SW480 (cell line): ENCODE results near the gene MBNL3.
"Not testable (repeated sequence)": the region's sequence is repeated elsewhere in the genome, so short reads cannot be mapped to it uniquely, and the experiment has no call there.

Experiments used
- DNase-seq: peaks from one replicate; pipeline ENCODE4 v3.0.0-alpha.2; 2016; ENCODE audit warnings: low spot score

Gene MBNL3

DNA sequence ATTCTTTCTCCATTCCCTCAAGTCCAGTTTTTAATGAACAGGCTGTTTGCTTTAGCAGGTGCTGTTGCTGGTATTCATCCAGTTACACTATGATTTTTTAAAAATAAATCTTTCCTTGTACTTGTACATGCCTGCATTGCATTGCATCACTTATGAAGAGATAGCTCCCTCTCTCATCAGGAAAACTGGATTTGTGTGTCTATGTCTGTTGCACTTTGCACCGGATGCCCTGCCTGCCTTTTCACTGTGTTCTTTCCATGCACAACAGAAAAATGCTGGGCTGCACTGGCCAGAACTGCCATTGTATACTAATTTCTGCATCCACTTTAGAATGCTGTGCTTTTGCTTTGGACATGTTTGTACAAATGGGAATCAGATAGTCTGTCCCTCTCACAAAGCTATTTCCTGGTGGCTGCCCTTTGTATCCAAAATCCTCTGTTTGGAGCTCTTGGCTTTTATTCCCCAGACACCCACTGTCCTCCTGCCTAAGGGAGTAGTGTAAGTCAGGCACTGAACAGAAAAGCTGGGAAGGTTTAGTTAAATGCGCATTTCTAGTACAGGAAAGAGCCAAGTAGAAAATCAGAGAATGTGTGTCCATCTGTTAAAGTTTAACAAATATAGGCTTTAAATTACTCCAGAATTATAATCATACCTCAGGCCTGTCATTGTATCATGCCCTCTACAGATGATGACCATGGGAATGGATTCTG is 119.1 kb downstream of the MBNL3 start:
- no peak for DNase-seq

- DNase-seq = no peak
These were observed 120.9 kb downstream of the MBNL3 start for GRCh38 chrX:132367984-132368383.

GRCh38 chrX:132367314-132367713 is 121.5 kb downstream of the MBNL3 start:
- no peak for DNase-seq

DNA sequence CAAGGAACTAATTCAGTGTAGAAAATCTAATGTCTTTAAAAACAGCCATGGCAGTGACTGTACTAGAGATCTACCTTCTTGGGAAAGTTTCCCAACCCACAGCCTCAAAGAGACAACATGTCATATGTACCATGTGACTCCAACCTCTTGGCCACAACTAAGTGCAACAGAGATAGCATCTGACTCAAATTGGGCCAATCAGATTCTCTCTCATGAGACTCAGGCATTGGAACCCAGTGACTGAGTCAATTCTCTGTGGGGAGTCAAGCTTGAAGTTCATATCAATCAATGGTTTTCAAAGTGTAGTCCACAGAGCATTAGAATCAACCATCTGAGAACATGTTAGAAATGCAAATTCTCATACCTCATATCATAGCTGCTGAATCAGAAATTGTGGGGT is 123.3 kb downstream of the MBNL3 start:
- DNase-seq = no peak

DNA sequence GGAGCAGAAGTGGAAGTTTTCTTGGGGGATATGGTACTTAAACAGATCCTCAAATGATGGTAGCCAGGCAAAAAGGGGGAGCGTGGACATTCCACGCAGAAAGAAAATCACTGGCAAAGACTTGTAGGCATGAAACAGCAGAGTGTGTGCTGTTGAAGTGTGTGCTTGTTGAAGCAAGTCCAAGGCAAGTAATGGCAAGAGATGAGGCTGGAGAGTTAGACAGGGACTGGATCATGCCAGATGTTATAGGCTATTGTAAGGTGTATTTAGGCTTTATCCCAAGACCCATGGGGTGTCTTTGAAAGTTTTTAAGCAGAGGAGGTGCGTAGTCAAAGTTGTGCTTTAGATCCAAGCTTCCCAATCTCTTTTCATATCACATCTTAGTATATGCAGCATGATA is 124.5 kb downstream of the MBNL3 start:
- no peak for DNase-seq

DNA sequence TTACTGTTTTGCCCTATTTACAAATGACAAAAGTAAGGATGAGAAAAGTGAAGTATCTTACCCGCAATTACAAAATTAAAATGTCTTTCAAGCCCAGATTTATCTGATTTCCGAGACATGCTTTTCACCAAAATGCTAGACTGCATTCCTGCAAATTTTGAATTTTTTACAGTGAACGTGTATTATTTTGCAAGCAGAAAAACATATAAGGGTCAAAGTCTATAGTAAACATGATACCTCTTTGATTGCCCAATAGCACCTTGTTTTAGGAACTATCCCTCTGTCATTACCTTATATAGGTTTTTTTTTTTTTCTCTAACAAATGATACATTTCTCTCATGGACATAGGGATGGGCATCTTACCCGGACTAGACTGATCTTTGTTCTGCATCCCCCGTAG is 135.4 kb downstream of the MBNL3 start:
- no peak for DNase-seq

DNA sequence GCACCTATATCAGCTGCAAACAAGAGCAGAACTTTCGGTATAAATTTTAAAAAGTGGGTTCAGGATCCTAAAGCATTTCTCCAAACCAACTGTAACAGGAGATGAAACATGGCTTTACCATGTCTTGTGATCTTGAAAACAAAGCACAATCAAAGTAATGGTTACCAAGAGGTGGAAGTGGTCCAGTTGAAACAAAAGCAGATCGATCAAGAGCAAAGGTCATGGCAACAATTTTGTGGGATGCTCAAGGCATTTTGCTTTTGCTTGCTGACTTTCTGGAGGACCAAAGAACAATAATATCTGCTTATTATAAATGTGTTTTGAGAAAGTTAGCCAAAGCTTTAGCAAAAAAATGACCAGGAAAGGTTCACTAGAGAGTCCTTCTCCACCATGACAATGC is 152.7 kb downstream of the MBNL3 start:
- DNase-seq = no peak

- DNase-seq = no peak
These were observed 155.5 kb downstream of the MBNL3 start for GRCh38 chrX:132333351-132333750.

- DNase-seq = no peak
These were observed 157.3 kb downstream of the MBNL3 start for GRCh38 chrX:132331532-132331931.

DNA sequence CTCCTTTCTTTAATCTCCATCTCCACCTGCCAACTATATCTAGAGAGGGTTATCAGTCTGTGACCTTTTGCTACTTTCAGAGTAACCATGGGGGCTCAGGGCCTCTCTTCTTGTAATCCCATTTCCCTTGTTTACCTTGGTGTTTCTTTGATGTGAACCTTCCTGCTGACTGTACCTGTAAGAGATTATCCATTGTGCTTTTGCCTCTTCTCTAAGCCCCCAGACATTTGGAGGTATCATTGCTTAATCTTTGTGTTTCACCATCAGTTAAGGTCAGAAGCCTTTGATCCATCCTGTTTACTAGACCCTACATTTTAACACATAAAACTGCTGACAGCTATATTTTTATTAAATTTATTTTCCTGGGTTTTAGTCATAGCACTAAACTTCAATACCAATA is 157.8 kb downstream of the MBNL3 start:
- DNase-seq = no peak

DNA sequence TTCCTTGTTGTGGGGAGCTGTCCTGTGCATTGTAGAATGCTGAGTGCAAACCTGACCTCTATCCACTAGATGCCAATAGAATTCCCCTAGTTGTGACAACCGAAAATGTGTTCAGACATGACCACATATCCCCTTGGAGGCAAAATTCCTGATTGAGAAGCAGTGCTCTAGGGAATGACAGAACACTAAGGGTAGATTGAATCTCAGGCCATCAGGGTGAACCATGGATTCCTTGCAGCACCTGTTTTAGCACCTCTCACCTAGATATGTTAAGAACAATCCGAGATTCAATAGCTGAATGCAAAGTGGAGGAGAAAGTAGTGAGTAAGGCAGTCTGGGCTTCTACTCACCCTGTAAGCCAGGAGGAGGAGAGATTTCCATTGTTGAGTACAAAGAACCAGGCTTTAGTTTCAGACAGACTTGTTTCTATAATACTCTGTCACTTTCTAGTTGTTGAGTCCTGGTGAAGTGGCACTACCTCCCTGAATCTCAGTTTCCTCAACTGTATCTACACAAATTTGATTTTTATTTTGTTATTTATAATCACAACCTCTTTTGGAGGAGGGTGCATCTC is 158.6 kb downstream of the MBNL3 start:
- no peak for DNase-seq

DNA sequence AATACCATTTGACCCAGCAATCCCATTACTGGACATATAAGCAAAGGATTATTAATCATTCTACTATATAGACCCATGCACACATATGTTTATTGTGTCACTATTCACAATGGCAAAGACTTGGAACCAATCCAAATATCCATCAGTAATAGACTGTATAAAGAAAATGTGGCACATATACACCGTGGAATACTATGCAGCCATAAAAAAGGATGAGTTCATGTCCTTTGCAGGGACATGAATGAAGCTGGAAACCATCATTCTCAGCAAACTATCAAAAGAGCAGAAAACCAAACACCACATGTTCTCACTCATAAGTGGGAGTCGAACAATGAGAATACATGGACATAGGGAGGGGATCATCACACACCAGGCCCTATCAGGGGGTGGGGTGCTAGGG is 161.9 kb downstream of the MBNL3 start:
- DNase-seq = not testable (repeated sequence)
